Measurements from ENCODE around the gene NCAPH2.

DNA sequence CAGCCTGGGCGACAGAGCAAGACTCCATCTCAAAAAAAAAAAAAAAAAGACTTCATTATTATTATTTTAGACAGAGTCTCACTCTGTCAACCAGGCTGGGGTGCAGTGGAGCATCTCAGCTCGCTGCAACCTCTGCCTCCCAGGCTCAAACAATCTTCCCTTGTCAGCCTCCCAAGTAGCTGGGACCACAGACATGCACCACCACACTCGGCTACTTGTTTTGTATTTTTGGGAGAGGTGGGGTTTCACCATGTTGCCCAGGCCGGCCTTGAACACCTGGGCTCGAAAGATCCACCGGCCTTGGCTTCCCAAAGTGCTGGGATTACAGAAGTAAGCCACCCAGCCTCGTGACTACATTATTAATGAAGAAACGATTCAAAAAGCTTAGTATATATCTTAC lies 27.1 kb downstream of the NCAPH2 start:
- TF ChIP-seq EZH2 (IDR thresholded peaks at IDR 0.05; ENCODE audit: insufficient read depth, poor library complexity, severe bottlenecking) (no peak), EZH2phosphoT487 (IDR thresholded peaks at IDR 0.05; ENCODE audit: insufficient read depth, low read depth) (no peak)

Data from GM23248 (cell line).